K562 (cell line): ENCODE measurements around the gene OLFML2A. TPM values are rescaled to one million over a fixed set of nuclear protein-coding genes. Genes with fewer than 3 reads are reported as not detected.

Experiments used
- BCOR ChIP-seq: fragments of 450-650 bp; IDR thresholded peaks from 2 replicates; pipeline ENCODE4 v1.6.1; 2016
- CHD2 ChIP-seq: IDR thresholded peaks from 2 replicates; pipeline ENCODE4 v1.6.1; 2011; ENCODE audit warnings: low read depth, low read length
- CREB5 ChIP-seq: fragments of 250-450 bp; sonication (Bioruptor Pico); IDR thresholded peaks from 2 replicates; pipeline ENCODE4 v1.5.0; 2020; ENCODE audit warnings: mild to moderate bottlenecking
- E2F5 ChIP-seq: sonication (generic); formaldehyde crosslinking; IDR thresholded peaks from 2 replicates; pipeline ENCODE4 v1.8.0; 2022; ENCODE audit warnings: mild to moderate bottlenecking, missing genetic modification reagents
- HES1 ChIP-seq: fragments of 450-650 bp; IDR thresholded peaks from 2 replicates; pipeline ENCODE4 v1.6.1; 2016; ENCODE audit warnings: low read depth, mild to moderate bottlenecking, moderate library complexity
- HOXB6 ChIP-seq: fragments of 250-450 bp; sonication (Bioruptor Pico); IDR thresholded peaks from 2 replicates; pipeline ENCODE4 v1.5.1; 2022; ENCODE audit warnings: mild to moderate bottlenecking, borderline replicate concordance
- KDM5B ChIP-seq: fragments of 200-600 bp; sonication (generic); IDR thresholded peaks from 2 replicates; pipeline ENCODE4 v1.6.1; 2012; ENCODE audit warnings: low read depth, mild to moderate bottlenecking, moderate library complexity, low read length, control low read depth, inconsistent platforms; ENCODE audit not compliant: insufficient replicate concordance
- KLF10 ChIP-seq: fragments of 250-450 bp; sonication (Bioruptor Pico); IDR thresholded peaks from 2 replicates; pipeline ENCODE4 v1.6.1; 2021; ENCODE audit warnings: matching md5 sums
- MED1 ChIP-seq: sonication (generic); formaldehyde crosslinking; IDR thresholded peaks from 2 replicates; pipeline ENCODE4 v1.8.1; 2023; ENCODE audit warnings: missing genetic modification reagents, borderline replicate concordance
- RAD51 ChIP-seq: fragments of 450-650 bp; IDR thresholded peaks from 2 replicates; pipeline ENCODE4 v1.7.1; 2016; ENCODE audit warnings: low read depth, mild to moderate bottlenecking, borderline replicate concordance
- RNF219 ChIP-seq: fragments of 250-450 bp; sonication (Bioruptor Pico); IDR thresholded peaks from 2 replicates; pipeline ENCODE4 v1.5.0; 2022; ENCODE audit warnings: mild to moderate bottlenecking
- SIRT6 ChIP-seq: IDR thresholded peaks from one replicate; pipeline ENCODE4 v1.6.1; 2012; ENCODE audit warnings: low read depth, mild to moderate bottlenecking, control low read depth, inconsistent platforms, low read length, moderate library complexity
- SMAD3 ChIP-seq: fragments of 450-650 bp; formaldehyde crosslinking; conservative IDR thresholded peaks from 2 replicates; pipeline ENCODE4 v1.4.0; 2020; ENCODE audit warnings: mild to moderate bottlenecking
- SMARCB1 ChIP-seq: IDR thresholded peaks from 2 replicates; pipeline ENCODE4 v1.6.1; 2011; ENCODE audit warnings: improper control_type of control experiment, low read depth; ENCODE audit not compliant: insufficient read length
- TCF3 ChIP-seq: sonication (generic); formaldehyde crosslinking; IDR thresholded peaks from 2 replicates; pipeline ENCODE4 v1.4.0; 2020; ENCODE audit warnings: mild to moderate bottlenecking, missing genetic modification reagents
- UBTF ChIP-seq, 2 experiments: IDR thresholded peaks; 2 replicates each; pipeline ENCODE4 v1.6.1; 2012; ENCODE audit warnings: improper control_type of control experiment in 2 of 2, low read depth in 2 of 2, low read length in 2 of 2, borderline replicate concordance in 1 of 2
- ZNF124 ChIP-seq: sonication (generic); formaldehyde crosslinking; IDR thresholded peaks from 2 replicates; pipeline ENCODE4 v1.8.1; 2022; ENCODE audit warnings: missing genetic modification reagents
- ZNF239 ChIP-seq: fragments of 250-450 bp; sonication (Bioruptor Pico); IDR thresholded peaks from 2 replicates; pipeline ENCODE4 v1.4.0; 2020; ENCODE audit warnings: mild to moderate bottlenecking
- ZNF76 ChIP-seq: fragments of 250-450 bp; sonication (Bioruptor Pico); IDR thresholded peaks from 2 replicates; pipeline ENCODE4 v1.4.0; 2020; ENCODE audit warnings: mild to moderate bottlenecking, moderate library complexity, borderline replicate concordance
- polyA plus RNA-seq, 8 experiments: library from polyadenylated mRNA; depleted of rRNA in 4 of 8; stranded (reverse) in 5 of 8; unstranded in 3 of 8; fragments of >200 nt; fragmentation: Nextera tagmentation in 2 of 8; fragmentation: Illumina TruSeq in 1 of 8; extraction: Ambion mirVana in 2 of 8; extraction: Trizol in 1 of 8; gene quantifications; 2 replicates each; pipeline versions ENCODE4 v1.2.1 to v1.2.3, GENCODE V29; 2011 to 2014; ENCODE audit warnings: inconsistent platforms in 1 of 8, missing spikeins in 1 of 8
- total RNA-seq, 7 experiments: library from RNA; depleted of rRNA in 6 of 7; stranded (reverse); fragments of >200 nt in 6 of 7; fragmentation: Illumina TruSeq in 2 of 7; extraction: Trizol in 2 of 7; gene quantifications; 2 replicates each; pipeline versions ENCODE4 v1.2.1 to v1.2.3, GENCODE V29; 2011 to 2021; ENCODE audit warnings: low replicate concordance in 1 of 7

The OLFML2A gene
- total and polyA plus RNA-seq, 9 of the 15 experiments (the other 6 are each of a cell fraction or from before 2014, with no cell fraction given) = 0.16 TPM; not detected in 8

- no peak for TF ChIP-seq UBTF (IDR thresholded peaks at IDR 0.05; ENCODE audit: borderline replicate concordance in 1 of 2, low read depth in 2 of 2, low read length in 2 of 2)
- TF ChIP-seq BCOR = peak; percentile 83
- TF ChIP-seq HES1 = no peak
- peak; percentile 10 for TF ChIP-seq TCF3
- TF ChIP-seq KDM5B = peak; percentile 53
- TF ChIP-seq ZNF76 (CRISPR knock-in tag) = no peak
- peak; percentile 31; the same call in 1 of the 2 replicates for TF ChIP-seq CHD2
- TF ChIP-seq RAD51 = no peak
- TF ChIP-seq SMARCB1 = no peak
- no peak for TF ChIP-seq SIRT6
- no peak for TF ChIP-seq ZNF239 (CRISPR knock-in tag)
- no peak for TF ChIP-seq KLF10 (CRISPR knock-in tag)
- no peak for TF ChIP-seq MED1
- TF ChIP-seq SMAD3 (CRISPR knock-in tag) = 0 out of 2 replicates have a peak, but pooled peaks have one; percentile 2
- no peak for TF ChIP-seq ZNF124
- no peak for TF ChIP-seq RNF219
- no peak for TF ChIP-seq HOXB6 (CRISPR knock-in tag)
- 0 out of 2 replicates have a peak, but pooled peaks have one; percentile 51 for TF ChIP-seq E2F5 (CRISPR knock-in tag)
- no peak for TF ChIP-seq CREB5
Observed at GRCh38 chr9:124852829-124853531, 76.0 kb downstream of the OLFML2A start, which contains the start of gene WDR38 (continued).
